Measurements from ENCODE around the gene KCNQ1OT1. TPM values are rescaled to one million over a fixed set of nuclear protein-coding genes. Genes with fewer than 3 reads are reported as not detected.
A peak's percentile ranks its signal among the peaks of the same experiment; 100 is the strongest.

Gene KCNQ1OT1
- total RNA-seq, 1 experiment from 2014 or later = 1.2 TPM

DNA sequence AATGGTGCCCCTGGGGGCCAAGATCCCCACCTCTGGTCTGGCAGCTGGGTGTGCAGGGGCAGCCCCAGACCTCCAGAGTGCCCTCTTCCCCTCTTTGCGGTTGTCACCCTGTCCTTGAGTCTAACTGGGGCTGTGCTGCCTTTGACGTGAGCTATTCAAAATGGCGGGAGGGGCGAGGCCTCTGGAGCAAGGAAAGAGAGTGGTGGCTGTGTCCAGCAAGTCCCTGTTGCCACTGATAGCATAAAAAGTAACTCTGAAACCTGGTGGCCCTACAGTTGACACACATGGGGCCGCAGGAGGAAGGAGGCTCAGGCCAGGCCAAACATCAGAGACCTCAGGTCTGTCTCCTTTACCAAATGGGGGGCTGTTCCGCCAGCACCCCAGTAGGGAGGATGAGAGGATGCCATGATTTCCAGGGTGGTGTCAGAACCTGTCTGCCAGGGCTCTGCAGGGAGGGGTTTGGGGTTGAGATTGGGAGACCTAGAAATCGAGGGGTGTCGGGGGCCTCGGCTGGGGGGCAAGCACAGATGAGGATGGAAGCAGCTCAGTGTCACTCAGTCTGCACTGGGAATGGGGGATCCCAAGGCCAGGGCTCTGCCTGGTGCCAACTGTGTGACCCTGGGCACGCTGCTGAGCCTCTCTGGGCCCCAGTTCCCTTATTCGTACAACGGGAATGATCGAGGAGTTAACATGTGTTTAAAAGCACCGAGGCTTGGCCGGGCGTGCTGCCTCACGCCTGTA is 49.2 kb upstream of the KCNQ1OT1 start:
- H3K14ac ChIP-seq (ENCODE audit: insufficient read depth, low read length) = no peak overlapping the region
- WGBS (ENCODE audit: extremely low coverage, insufficient read length, low lambda C conversion rate) = no CpG with 5 or more reads among the region's 17 CpGs
- no peak overlapping the region for H3K56ac ChIP-seq (ENCODE audit: insufficient read length, low read depth, low read length)
- DNase-seq = no peak
- H3K79me2 ChIP-seq (ENCODE audit: insufficient read depth, low read length) = no peaks in the 10 kb centered on the region
- no peak overlapping the region for H3T11ph ChIP-seq (ENCODE audit: low read length)
- H3K27me3 ChIP-seq (ENCODE audit: insufficient read depth, low read length) = peaks cover 6% of the 10 kb centered on the region; the same call in 1 of the 2 replicates
- H3K18ac ChIP-seq (ENCODE audit: insufficient read length, low read depth, low read length) = peak overlapping the region; percentile 9
- H4K20me1 ChIP-seq (ENCODE audit: control insufficient read depth, insufficient read depth, insufficient read length) = no peaks in the 10 kb centered on the region
- no peak overlapping the region for H2BK20ac ChIP-seq (ENCODE audit: low read depth, low read length, poor library complexity, severe bottlenecking)
- no peak for TF ChIP-seq CTCF (conservative IDR thresholded peaks at IDR 0.05)
- H2BK12ac ChIP-seq (ENCODE audit: insufficient read length, low read depth, low read length) = no peak overlapping the region
- H2BK120ac ChIP-seq (ENCODE audit: low read depth, low read length, poor library complexity, severe bottlenecking) = no peak overlapping the region
- no peak overlapping the region for H3K4me2 ChIP-seq (ENCODE audit: insufficient read depth, insufficient read length, low read length)
- no peak overlapping the region for H3K9ac ChIP-seq (ENCODE audit: extremely low read depth, insufficient read length, low read length)
- H2AFZ ChIP-seq (ENCODE audit: low read length) = no peak overlapping the region
- no peaks in the 10 kb centered on the region for H3K36me3 Mint-ChIP-seq (ENCODE audit: insufficient read depth in 1 of 3, low read depth in 3 of 3)
- H3K27ac Mint-ChIP-seq = no peak overlapping the region
- H4K5ac ChIP-seq (ENCODE audit: insufficient read length, low read depth, low read length) = no peak overlapping the region
- H3K23me2 ChIP-seq (ENCODE audit: insufficient read length, low read depth, low read length, poor library complexity, severe bottlenecking) = no peaks in the 10 kb centered on the region
- H3K23ac ChIP-seq (ENCODE audit: insufficient read length, low read depth, low read length) = no peak overlapping the region
- H2BK15ac ChIP-seq (ENCODE audit: low read depth, low read length) = no peak overlapping the region
- H3K4ac ChIP-seq (ENCODE audit: low read depth, low read length) = no peak overlapping the region
- H4K91ac ChIP-seq (ENCODE audit: insufficient read length, low read depth, low read length) = no peak overlapping the region
- no peak overlapping the region for H2AK5ac ChIP-seq (ENCODE audit: insufficient read length, low read length)
- peaks cover 2 to 4% of the 10 kb centered on the region in 2 experiments; a peak in 4 of 5 replicates for H3K9me3 Mint-ChIP-seq
- no peaks in the 10 kb centered on the region for H3K9me3 ChIP-seq (ENCODE audit: control insufficient read depth, low read depth, low read length)
- no peaks in the 10 kb centered on the region for H3K79me1 ChIP-seq (ENCODE audit: insufficient read depth, low read depth, low read length, poor library complexity, severe bottlenecking)
- no peak overlapping the region for H4K8ac ChIP-seq (replicated peaks; ENCODE audit: insufficient read length, low read depth, low read length)
- peaks cover 95% of the 10 kb centered on the region for H3K27me3 Mint-ChIP-seq (ENCODE audit: low read depth)
- H3K4me1 ChIP-seq (ENCODE audit: insufficient read depth, low read length) = no peaks in the 10 kb centered on the region
- peaks cover 0 to 9% of the 10 kb centered on the region in 2 experiments; a peak in 1 of 4 replicates for H3K4me1 Mint-ChIP-seq
- H3K27ac ChIP-seq (ENCODE audit: insufficient read length, low read depth, low read length) = no peak overlapping the region
- H3K4me3 Mint-ChIP-seq = no peak overlapping the region; a peak in 1 of 5 replicates
- H2BK5ac ChIP-seq (ENCODE audit: insufficient read length, low read length) = no peak overlapping the region
